H9 (cell line): ENCODE measurements around the gene FSTL1. TPM values are rescaled to one million over a fixed set of nuclear protein-coding genes. Genes with fewer than 3 reads are reported as not detected.

ENCODE experiments used
- DNase-seq: peaks from one replicate; pipeline ENCODE4 v3.0.0-alpha.2; 2017
- H2AFZ ChIP-seq: one replicate; pipeline ENCODE4 v1.6.1; 2013; ENCODE audit warnings: mild to moderate bottlenecking, low read length, control low read depth, moderate library complexity
- H2AK5ac ChIP-seq: 2 replicates; pipeline ENCODE4 v1.6.1; 2013; ENCODE audit warnings: low read length, control low read depth, mixed read lengths; ENCODE audit not compliant: insufficient read length
- H2BK120ac ChIP-seq: one replicate; pipeline ENCODE4 v1.6.1; 2013; ENCODE audit warnings: low read depth, mild to moderate bottlenecking, low read length, control low read depth, inconsistent platforms; ENCODE audit not compliant: poor library complexity, severe bottlenecking
- H2BK12ac ChIP-seq: 2 replicates; pipeline ENCODE4 v1.6.1; 2013; ENCODE audit warnings: low read length, control low read depth, mixed read lengths, low read depth; ENCODE audit not compliant: insufficient read length
- H2BK15ac ChIP-seq: 2 replicates; pipeline ENCODE4 v1.6.1; 2013; ENCODE audit warnings: low read depth, low read length, control low read depth
- H2BK20ac ChIP-seq: one replicate; pipeline ENCODE4 v1.6.1; 2013; ENCODE audit warnings: low read depth, mild to moderate bottlenecking, low read length, control low read depth, inconsistent platforms; ENCODE audit not compliant: poor library complexity, severe bottlenecking
- H2BK5ac ChIP-seq: 2 replicates; pipeline ENCODE4 v1.6.1; 2013; ENCODE audit warnings: low read length, control low read depth, mixed read lengths; ENCODE audit not compliant: insufficient read length
- H3K14ac ChIP-seq: 2 replicates; pipeline ENCODE4 v1.6.1; 2013; ENCODE audit warnings: low read length, control low read depth; ENCODE audit not compliant: insufficient read depth
- H3K18ac ChIP-seq: 2 replicates; pipeline ENCODE4 v1.6.1; 2013; ENCODE audit warnings: low read depth, mild to moderate bottlenecking, mixed read lengths, low read length, control low read depth; ENCODE audit not compliant: insufficient read length
- H3K23ac ChIP-seq: 2 replicates; pipeline ENCODE4 v1.6.1; 2013; ENCODE audit warnings: low read length, control low read depth, mixed read lengths, low read depth; ENCODE audit not compliant: insufficient read length
- H3K23me2 ChIP-seq: 2 replicates; pipeline ENCODE4 v1.6.1; 2013; ENCODE audit warnings: low read depth, mild to moderate bottlenecking, mixed read lengths, low read length, control low read depth; ENCODE audit not compliant: insufficient read length, poor library complexity, severe bottlenecking
- H3K27ac ChIP-seq: 2 replicates; pipeline ENCODE4 v1.5.1; 2013; ENCODE audit warnings: low read length, control low read depth, mixed read lengths, low read depth; ENCODE audit not compliant: insufficient read length
- H3K27me3 ChIP-seq: 2 replicates; pipeline ENCODE4 v1.6.1; 2013; ENCODE audit warnings: low read length, control low read depth, inconsistent platforms; ENCODE audit not compliant: insufficient read depth
- H3K4ac ChIP-seq: 2 replicates; pipeline ENCODE4 v1.6.1; 2013; ENCODE audit warnings: low read depth, mild to moderate bottlenecking, control low read depth, inconsistent platforms, low read length, moderate library complexity
- H3K4me1 ChIP-seq: 2 replicates; pipeline ENCODE4 v1.6.1; 2013; ENCODE audit warnings: low read length, control low read depth, inconsistent platforms; ENCODE audit not compliant: insufficient read depth
- H3K4me2 ChIP-seq: 2 replicates; pipeline ENCODE4 v1.6.1; 2013; ENCODE audit warnings: low read length, control low read depth, mixed read lengths; ENCODE audit not compliant: insufficient read length, insufficient read depth
- H3K56ac ChIP-seq: 2 replicates; pipeline ENCODE4 v1.6.1; 2013; ENCODE audit warnings: low read depth, mild to moderate bottlenecking, mixed read lengths, low read length, control low read depth; ENCODE audit not compliant: insufficient read length
- H3K79me1 ChIP-seq: 2 replicates; pipeline ENCODE4 v1.6.1; 2013; ENCODE audit warnings: low read depth, mild to moderate bottlenecking, moderate library complexity, low read length, control low read depth, inconsistent platforms; ENCODE audit not compliant: insufficient read depth, poor library complexity, severe bottlenecking
- H3K79me2 ChIP-seq: 2 replicates; pipeline ENCODE4 v1.6.1; 2013; ENCODE audit warnings: low read length, control low read depth, inconsistent platforms; ENCODE audit not compliant: insufficient read depth
- H3K9ac ChIP-seq: 2 replicates; pipeline ENCODE4 v1.6.1; 2013; ENCODE audit warnings: low read length, control low read depth, mixed read lengths; ENCODE audit not compliant: insufficient read length; ENCODE audit errors: extremely low read depth
- H3K9me3 ChIP-seq: one replicate; pipeline ENCODE4 v1.6.1; 2013; ENCODE audit warnings: low read depth, low read length, inconsistent platforms; ENCODE audit not compliant: control insufficient read depth
- H3T11ph ChIP-seq: one replicate; pipeline ENCODE4 v1.6.1; 2013; ENCODE audit warnings: mild to moderate bottlenecking, low read length, control low read depth, inconsistent platforms
- H4K20me1 ChIP-seq: one replicate; pipeline ENCODE4 v1.6.1; 2013; ENCODE audit not compliant: control insufficient read depth, insufficient read length, insufficient read depth
- H4K5ac ChIP-seq: 2 replicates; pipeline ENCODE4 v1.6.1; 2013; ENCODE audit warnings: low read depth, mild to moderate bottlenecking, mixed read lengths, low read length, control low read depth; ENCODE audit not compliant: insufficient read length
- H4K8ac ChIP-seq: replicated peaks from 2 replicates; pipeline ENCODE4 v1.6.1; 2013; ENCODE audit warnings: low read length, control low read depth, mixed read lengths, low read depth; ENCODE audit not compliant: insufficient read length
- H4K91ac ChIP-seq: 2 replicates; pipeline ENCODE4 v1.6.1; 2013; ENCODE audit warnings: low read depth, mild to moderate bottlenecking, moderate library complexity, mixed read lengths, low read length, control low read depth; ENCODE audit not compliant: insufficient read length
- H3K27ac Mint-ChIP-seq, 3 experiments: 2 replicates in 2 of 3; 3 replicates in 1 of 3; pipeline ENCODE4 v1.8.0; 2020 to 2021; ENCODE audit warnings: mixed read lengths in 3 of 3, mild to moderate bottlenecking in 1 of 3, moderate library complexity in 1 of 3
- H3K27me3 Mint-ChIP-seq: 2 replicates; pipeline ENCODE4 v1.8.0; 2021; ENCODE audit warnings: low read depth, mild to moderate bottlenecking, moderate library complexity, mixed read lengths
- H3K36me3 Mint-ChIP-seq, 3 experiments: 2 replicates in 2 of 3; 3 replicates in 1 of 3; pipeline ENCODE4 v1.8.0; 2020 to 2021; ENCODE audit warnings: low read depth in 3 of 3, mixed read lengths in 3 of 3; ENCODE audit not compliant: insufficient read depth in 1 of 3
- H3K4me1 Mint-ChIP-seq, 2 experiments: 2 replicates each; pipeline ENCODE4 v1.8.0; 2020; ENCODE audit warnings: mixed read lengths in 2 of 2
- H3K4me3 Mint-ChIP-seq, 2 experiments: 2 replicates in 1 of 2; 3 replicates in 1 of 2; pipeline ENCODE4 v1.8.0; 2020 to 2021; ENCODE audit warnings: mild to moderate bottlenecking in 2 of 2, mixed read lengths in 2 of 2, moderate library complexity in 1 of 2
- H3K9me3 Mint-ChIP-seq, 2 experiments: 2 replicates in 1 of 2; 3 replicates in 1 of 2; pipeline ENCODE4 v1.8.0; 2020; ENCODE audit warnings: mild to moderate bottlenecking in 2 of 2, mixed read lengths in 2 of 2, moderate library complexity in 1 of 2
- CTCF ChIP-seq: fragments of 200-600 bp; sonication (generic); conservative IDR thresholded peaks from 3 replicates; pipeline ENCODE4 v1.8.0; 2021; ENCODE audit warnings: antibody characterized with exemption, mild to moderate bottlenecking
- WGBS: extraction: QIAGEN DNeasy Blood & Tissue Kit; methylation state at CpG from one replicate; pipeline ENCODE4 v1.1.7; 2013; ENCODE audit warnings: missing lambda C conversion rate, low lambda C conversion rate, mixed read lengths; ENCODE audit not compliant: insufficient read length; ENCODE audit errors: extremely low coverage; 5-methylcytosine and 5-hydroxymethylcytosine counted together
- total RNA-seq: library from RNA; stranded (reverse); gene quantifications from 2 replicates; pipeline ENCODE4 v1.2.1, GENCODE V29; 2021

Gene FSTL1
- total RNA-seq, 1 experiment from 2014 or later: 326 TPM

GRCh38 chr3:120423432-120423831 lies 27.4 kb downstream of the FSTL1 start:
- Histone ChIP-seq H3K14ac (no peak overlapping the region), H3K23ac (no peak overlapping the region), H2AFZ (no peak overlapping the region), H3K9me3 (no peaks in the 10 kb centered on the region), H3K56ac (no peak overlapping the region), H3K9ac (no peak overlapping the region), H3K27me3 (no peaks in the 10 kb centered on the region), H4K20me1 (no peaks in the 10 kb centered on the region), H3K27ac (no peak overlapping the region), H2BK120ac (no peak overlapping the region), H2BK5ac (no peak overlapping the region), H2BK20ac (no peak overlapping the region), H3K79me1 (no peaks in the 10 kb centered on the region), H3K23me2 (no peaks in the 10 kb centered on the region), H3K4me1 (0 out of 2 replicates have a peak, but pooled peaks cover 4% of the 10 kb centered on the region), H3K79me2 (no peaks in the 10 kb centered on the region; the same call in 1 of the 2 replicates), H4K91ac (no peak overlapping the region), H3K4me2 (no peak overlapping the region), H2BK12ac (no peak overlapping the region), H2BK15ac (no peak overlapping the region), H3K4ac (no peak overlapping the region), H4K5ac (no peak overlapping the region), H2AK5ac (no peak overlapping the region), H4K8ac (no peak overlapping the region), H3K18ac (no peak overlapping the region), H3T11ph (no peak overlapping the region)
- H3K9me3 Mint-ChIP-seq: no peaks in the 10 kb centered on the region
- no peak overlapping the region for H3K4me3 Mint-ChIP-seq
- no peak overlapping the region for H3K27ac Mint-ChIP-seq
- TF ChIP-seq CTCF: no peak
- H3K4me1 Mint-ChIP-seq: peaks cover 21 to 31% of the 10 kb centered on the region in 2 experiments
- WGBS: no CpG with 5 or more reads among the region's 4 CpGs
- DNase-seq: no peak
- no peaks in the 10 kb centered on the region for H3K27me3 Mint-ChIP-seq
- H3K36me3 Mint-ChIP-seq: peaks cover 0 to 12% (median 4%) of the 10 kb centered on the region in 3 experiments; a peak in 5 of 7 replicates
